H1 (cell line): ENCODE measurements around the gene ST6GALNAC3.

Experiments
- CHD1 ChIP-seq: IDR thresholded peaks from 2 replicates; pipeline ENCODE4 v1.6.1; 2012; ENCODE audit warnings: low read depth, low read length, improper control_type of control experiment
- CHD2 ChIP-seq: IDR thresholded peaks from 2 replicates; pipeline ENCODE4 v1.6.1; 2012; ENCODE audit warnings: low read length, improper control_type of control experiment
- EGR1 ChIP-seq: IDR thresholded peaks from 2 replicates; pipeline ENCODE4 v1.6.1; 2011; ENCODE audit warnings: low read depth, low read length, borderline replicate concordance
- JUND ChIP-seq: IDR thresholded peaks from 2 replicates; pipeline ENCODE4 v1.6.1; 2011; ENCODE audit warnings: mild to moderate bottlenecking, improper control_type of control experiment, low read length
- MAFK ChIP-seq: IDR thresholded peaks from 2 replicates; pipeline ENCODE4 v1.6.1; 2012; ENCODE audit warnings: low read depth, mild to moderate bottlenecking, improper control_type of control experiment, low read length
- YY1 ChIP-seq: IDR thresholded peaks from 2 replicates; pipeline ENCODE4 v1.6.1; 2011; ENCODE audit warnings: low read depth, mild to moderate bottlenecking, low read length
- TF ChIP-seq, protein P1 (sequence below), 3 experiments: IDR thresholded peaks; 1 replicate in 2 of 3; 2 replicates in 1 of 3; pipeline versions ENCODE4 v1.5.1 to v1.6.1; 2011; ENCODE audit warnings: low read length in 3 of 3, mild to moderate bottlenecking in 3 of 3, inconsistent platforms in 2 of 3, low read depth in 1 of 3, moderate library complexity in 1 of 3; ENCODE audit not compliant: insufficient read depth in 1 of 3; ENCODE audit errors: control extremely low read depth in 1 of 3

DNA sequence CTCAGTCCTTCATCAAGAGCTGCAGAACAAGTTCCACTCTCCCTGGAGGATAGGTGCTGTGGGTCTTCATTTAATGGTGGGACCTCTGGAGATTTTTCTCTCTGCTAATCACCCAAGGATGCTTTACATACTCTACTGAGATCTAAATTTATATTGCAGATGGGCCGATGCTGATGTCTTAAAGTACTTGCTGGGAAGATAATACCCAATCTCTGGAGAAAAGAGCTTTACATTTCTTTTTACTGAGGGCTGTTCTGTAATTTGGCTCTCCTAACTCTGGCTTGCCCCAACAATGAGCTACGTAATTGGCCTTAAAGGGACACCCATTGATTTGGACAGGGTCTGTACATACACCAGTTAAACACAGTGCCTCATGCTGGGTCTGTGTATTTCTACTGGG is 86.9 kb downstream of the ST6GALNAC3 start:
- TF ChIP-seq, protein P1, sequence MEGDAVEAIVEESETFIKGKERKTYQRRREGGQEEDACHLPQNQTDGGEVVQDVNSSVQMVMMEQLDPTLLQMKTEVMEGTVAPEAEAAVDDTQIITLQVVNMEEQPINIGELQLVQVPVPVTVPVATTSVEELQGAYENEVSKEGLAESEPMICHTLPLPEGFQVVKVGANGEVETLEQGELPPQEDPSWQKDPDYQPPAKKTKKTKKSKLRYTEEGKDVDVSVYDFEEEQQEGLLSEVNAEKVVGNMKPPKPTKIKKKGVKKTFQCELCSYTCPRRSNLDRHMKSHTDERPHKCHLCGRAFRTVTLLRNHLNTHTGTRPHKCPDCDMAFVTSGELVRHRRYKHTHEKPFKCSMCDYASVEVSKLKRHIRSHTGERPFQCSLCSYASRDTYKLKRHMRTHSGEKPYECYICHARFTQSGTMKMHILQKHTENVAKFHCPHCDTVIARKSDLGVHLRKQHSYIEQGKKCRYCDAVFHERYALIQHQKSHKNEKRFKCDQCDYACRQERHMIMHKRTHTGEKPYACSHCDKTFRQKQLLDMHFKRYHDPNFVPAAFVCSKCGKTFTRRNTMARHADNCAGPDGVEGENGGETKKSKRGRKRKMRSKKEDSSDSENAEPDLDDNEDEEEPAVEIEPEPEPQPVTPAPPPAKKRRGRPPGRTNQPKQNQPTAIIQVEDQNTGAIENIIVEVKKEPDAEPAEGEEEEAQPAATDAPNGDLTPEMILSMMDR (IDR thresholded peaks at IDR 0.05; ENCODE audit: control extremely low read depth in 1 of 3, insufficient read depth in 1 of 3, low read depth in 1 of 3, low read length in 3 of 3), result no peak
- no peak for TF ChIP-seq YY1
- no peak for TF ChIP-seq CHD2
- no peak for TF ChIP-seq MAFK
- no peak for TF ChIP-seq JUND
- TF ChIP-seq CHD1, result no peak
- no peak for TF ChIP-seq EGR1
